ENCODE measurements around the gene CDK5RAP2. TPM values are rescaled to one million over a fixed set of nuclear protein-coding genes. Genes with fewer than 3 reads are reported as not detected.

Gene CDK5RAP2
- total and polyA plus RNA-seq, 10 donors = 19.5 to 93.7 (median 61.9) TPM

- no peak overlapping the region for H3K27ac ChIP-seq
- peaks cover 3 to 86% (median 67%) of the 10 kb centered on the region in 6 donors for H3K36me3 ChIP-seq
- DNase-seq = no peak
- no peak for TF ChIP-seq CTCF (IDR thresholded peaks at IDR 0.05 in 8 of 11, conservative IDR thresholded peaks at IDR 0.05 in 3 of 11)
- no peak for TF ChIP-seq POLR2A (IDR thresholded peaks at IDR 0.05)
- no peak for TF ChIP-seq POLR2AphosphoS5 (IDR thresholded peaks at IDR 0.05)
- no peaks in the 10 kb centered on the region for H3K4me1 ChIP-seq
- 92 to 97% (median 97%) methylated on average over 5 of the region's 5 CpGs for WGBS, 5 donors
- intact Hi-C loops (cut with DNase I; ENCODE audit: low total_unique reads) = no loop called here
- H3K4me3 ChIP-seq = no peak overlapping the region
- no peaks in the 10 kb centered on the region for H3K9me3 ChIP-seq
- no peaks in the 10 kb centered on the region for H3K27me3 ChIP-seq (replicated peaks in 1 of 7)
Measured at GRCh38 chr9:120569556-120569955, 10.4 kb downstream of the CDK5RAP2 start.

- DNase-seq = no peak
- intact Hi-C loops (cut with DNase I; ENCODE audit: low total_unique reads) = no loop called here
- no peaks in the 10 kb centered on the region for H3K9me3 ChIP-seq
- no peak for TF ChIP-seq POLR2AphosphoS5 (IDR thresholded peaks at IDR 0.05)
- no peak for TF ChIP-seq POLR2A (IDR thresholded peaks at IDR 0.05)
- no peak for TF ChIP-seq CTCF (IDR thresholded peaks at IDR 0.05 in 8 of 11, conservative IDR thresholded peaks at IDR 0.05 in 3 of 11)
- no peaks in the 10 kb centered on the region for H3K27me3 ChIP-seq (replicated peaks in 1 of 7)
- peaks cover 0 to under 1% (median 0%) of the 10 kb centered on the region in 6 donors for H3K4me1 ChIP-seq
- H3K36me3 ChIP-seq = peaks cover 3 to 93% (median 70%) of the 10 kb centered on the region in 6 donors
- no peak overlapping the region for H3K4me3 ChIP-seq
- 95 to 97% (median 96%) methylated on average over 5 of the region's 5 CpGs for WGBS, 5 donors
- no peak overlapping the region for H3K27ac ChIP-seq
Measured at GRCh38 chr9:120568816-120569215, 11.2 kb downstream of the CDK5RAP2 start.

GRCh38 chr9:120567874-120568273 lies 12.1 kb downstream of the CDK5RAP2 start:
- intact Hi-C loops (cut with DNase I; ENCODE audit: low total_unique reads) = no loop called here
- H3K9me3 ChIP-seq = no peaks in the 10 kb centered on the region
- peaks cover 0 to 3% (median 0%) of the 10 kb centered on the region in 6 donors for H3K4me1 ChIP-seq
- peaks cover 3 to 100% (median 74%) of the 10 kb centered on the region in 6 donors for H3K36me3 ChIP-seq
- DNase-seq = no peak
- 95 to 98% (median 97%) methylated on average over 4 of the region's 4 CpGs for WGBS, 5 donors
- no peak overlapping the region for H3K27ac ChIP-seq
- H3K27me3 ChIP-seq (replicated peaks in 1 of 7) = no peaks in the 10 kb centered on the region
- TF ChIP-seq POLR2A (IDR thresholded peaks at IDR 0.05) (no peak), POLR2AphosphoS5 (IDR thresholded peaks at IDR 0.05) (no peak), CTCF (IDR thresholded peaks at IDR 0.05 in 8 of 11, conservative IDR thresholded peaks at IDR 0.05 in 3 of 11) (no peak)
- no peak overlapping the region for H3K4me3 ChIP-seq

GRCh38 chr9:120567081-120567480 lies 12.9 kb downstream of the CDK5RAP2 start:
- 90 to 96% (median 94%) methylated on average over 3 of the region's 3 CpGs for WGBS, 5 donors
- TF ChIP-seq POLR2AphosphoS5 (IDR thresholded peaks at IDR 0.05) (no peak), CTCF (IDR thresholded peaks at IDR 0.05 in 8 of 11, conservative IDR thresholded peaks at IDR 0.05 in 3 of 11) (no peak), POLR2A (IDR thresholded peaks at IDR 0.05) (no peak)
- no peak overlapping the region for H3K27ac ChIP-seq
- peaks cover 3 to 100% (median 78%) of the 10 kb centered on the region in 6 donors for H3K36me3 ChIP-seq
- H3K4me3 ChIP-seq = no peak overlapping the region
- H3K4me1 ChIP-seq = peaks cover 0 to 3% (median 0%) of the 10 kb centered on the region in 6 donors
- H3K9me3 ChIP-seq = no peaks in the 10 kb centered on the region
- no peaks in the 10 kb centered on the region for H3K27me3 ChIP-seq (replicated peaks in 1 of 7)
- no peak for DNase-seq
- intact Hi-C loops (cut with DNase I; ENCODE audit: low total_unique reads) = no loop called here

Measured in spleen (tissue), 11 donors.